NCI-H2227 treated with DMSO at 0.1 percent for 48 hours (cell line): Measurements from ENCODE around the gene SLC35B3.
"Not testable (repeated sequence)": the region's sequence is repeated elsewhere in the genome, so short reads cannot be mapped to it uniquely, and the experiment has no call there.

Experiments
- DNase-seq: peaks from one replicate; lab custom pipeline; 2025; lab: John Stamatoyannopoulos, UW

Gene SLC35B3

GRCh38 chr6:8414844-8415243 is 20.5 kb downstream of the SLC35B3 start:
- no peak for DNase-seq

- not testable (repeated sequence) for DNase-seq
Observed at GRCh38 chr6:8405946-8406345, 29.4 kb downstream of the SLC35B3 start.

GRCh38 chr6:8402546-8402945 is 32.8 kb downstream of the SLC35B3 start:
- no peak for DNase-seq

- no peak for DNase-seq
Observed at GRCh38 chr6:8400663-8401062, 34.7 kb downstream of the SLC35B3 start.

GRCh38 chr6:8392569-8392968 is 42.8 kb downstream of the SLC35B3 start:
- DNase-seq = no peak

- DNase-seq = no peak
Observed at GRCh38 chr6:8391934-8392333, 43.4 kb downstream of the SLC35B3 start.

GRCh38 chr6:8389036-8389818 is 46.1 kb downstream of the SLC35B3 start:
- no peak for DNase-seq

- no peak for DNase-seq
Observed at GRCh38 chr6:8387942-8388437, 47.4 kb downstream of the SLC35B3 start.

- no peak for DNase-seq
Observed at GRCh38 chr6:8383584-8383983, 51.8 kb downstream of the SLC35B3 start.

- DNase-seq = no peak
Observed at GRCh38 chr6:8382434-8382833, 52.9 kb downstream of the SLC35B3 start.

GRCh38 chr6:8375916-8376315 is 59.4 kb downstream of the SLC35B3 start:
- no peak for DNase-seq
